ENCODE results near the gene P3R3URF.

Gene P3R3URF

DNA sequence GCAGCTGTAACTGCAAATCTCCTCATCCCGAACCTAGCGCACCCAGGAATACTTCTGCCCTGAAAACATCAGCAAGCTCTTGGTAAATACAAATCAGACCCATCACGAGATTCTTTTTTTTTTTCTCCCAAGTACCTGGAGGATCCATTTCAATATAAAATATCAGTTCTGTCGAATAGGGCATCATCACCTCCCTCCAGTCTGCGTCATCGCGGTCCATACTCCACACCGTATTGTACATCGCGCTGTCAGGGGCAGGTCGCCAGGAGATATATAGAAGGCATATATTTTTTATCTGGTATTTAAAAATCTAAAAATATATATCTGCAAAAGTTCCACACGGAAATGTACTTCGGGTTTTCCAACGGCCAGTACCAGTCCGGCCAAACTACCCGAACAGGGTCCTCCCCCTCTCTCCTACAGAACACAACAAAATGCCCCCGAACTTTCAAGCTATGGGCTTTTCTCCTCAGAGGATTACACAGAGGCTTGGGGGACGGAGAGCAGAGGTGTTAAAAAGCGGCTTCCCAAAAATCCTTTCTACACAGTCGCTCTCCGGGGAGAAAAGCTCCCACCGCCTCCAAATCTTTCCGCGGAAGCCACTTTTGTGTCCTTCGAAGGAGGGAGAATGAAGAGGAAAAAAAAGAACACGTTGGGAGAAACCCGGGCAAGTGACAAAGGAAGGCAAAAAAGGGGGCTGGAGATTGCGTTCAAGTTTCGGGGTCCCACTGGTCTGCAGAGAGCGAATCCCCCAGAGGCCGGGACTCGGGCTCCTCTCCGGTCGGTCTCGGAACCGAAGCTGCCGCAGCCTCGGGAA is 44.4 kb downstream of the P3R3URF start:
- H3K4me3 ChIP-seq (ENCODE audit: low read depth, low read length) = peak overlapping the region; percentile 75
- ChIA-PET POLR2A (interaction anchor here (0.6 to 2.0 kb wide), 21 partner anchors 10 to 274 kb away, joined by 3 to 15 read pairs (median 4); no protein-coding TSS in a partner anchor), CTCF (interaction anchor here (0.9 to 2.7 kb wide), 6 partner anchors 9 to 98 kb away, joined by 3 to 11 read pairs (median 6); no protein-coding TSS in a partner anchor)
- TF ChIP-seq CTCF (IDR thresholded peaks at IDR 0.05; ENCODE audit: insufficient read depth, low read length, missing control alignments) = no peak
- DNase-seq (ENCODE audit: low read depth, low spot score) = no peak

DNA sequence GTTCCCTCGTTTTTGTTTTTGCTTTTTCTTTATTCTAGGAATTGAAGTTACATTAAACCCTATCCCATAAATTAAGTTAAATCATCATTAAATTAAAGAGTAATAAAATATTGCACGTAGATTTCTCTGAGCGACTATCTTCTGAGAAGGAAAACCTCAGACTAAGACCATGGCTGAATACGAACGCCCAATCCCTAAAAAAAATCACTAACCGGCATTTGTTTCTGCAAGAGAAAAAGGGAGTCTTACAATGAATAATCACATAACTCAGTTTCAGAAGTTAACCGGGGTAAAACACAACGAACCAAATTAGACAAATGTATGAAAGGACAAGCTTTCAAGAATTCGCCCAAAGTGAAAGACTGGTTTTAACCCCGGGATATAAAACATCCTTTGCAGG is 45.2 kb downstream of the P3R3URF start:
- ChIA-PET CTCF (interaction anchor here (1.1 to 2.7 kb wide), 6 partner anchors 8 to 95 kb away, joined by 3 to 11 read pairs (median 6); no protein-coding TSS in a partner anchor), POLR2A (interaction anchor here (0.6 to 2.0 kb wide), 7 partner anchors 11 to 274 kb away, joined by 3 to 15 read pairs (median 4); no protein-coding TSS in a partner anchor)
- DNase-seq (ENCODE audit: low read depth, low spot score) = no peak
- no peak for TF ChIP-seq CTCF (IDR thresholded peaks at IDR 0.05; ENCODE audit: insufficient read depth, low read length, missing control alignments)
- peak overlapping the region; percentile 75 for H3K4me3 ChIP-seq (ENCODE audit: low read depth, low read length)

- CTCF ChIA-PET = interaction anchor here (1.2 to 2.7 kb wide), 4 partner anchors 37 to 92 kb away, joined by 3 to 9 read pairs (median 4); no protein-coding TSS in a partner anchor
- no peak for TF ChIP-seq CTCF (IDR thresholded peaks at IDR 0.05; ENCODE audit: insufficient read depth, low read length, missing control alignments)
- POLR2A ChIA-PET = interaction anchor here (1.0 kb wide), 1 partner anchor 444 kb away, joined by 3 read pairs; the partner anchor contains the start of gene GPBP1L1
- peak overlapping the region; percentile 75 for H3K4me3 ChIP-seq (ENCODE audit: low read depth, low read length)
- no peak for DNase-seq (ENCODE audit: low read depth, low spot score)
These were observed 45.7 kb downstream of the P3R3URF start for GRCh38 chr1:46130606-46131005.

GRCh38 chr1:46130121-46130520 is 46.2 kb downstream of the P3R3URF start:
- TF ChIP-seq CTCF (IDR thresholded peaks at IDR 0.05; ENCODE audit: insufficient read depth, low read length, missing control alignments) = no peak
- ChIA-PET POLR2A (interaction anchor here (1.0 kb wide), 1 partner anchor 444 kb away, joined by 3 read pairs; the partner anchor contains the start of gene GPBP1L1), CTCF (interaction anchor here (1.0 to 2.7 kb wide), 4 partner anchors 15 to 92 kb away, joined by 3 to 9 read pairs (median 4); no protein-coding TSS in a partner anchor)
- peak overlapping the region; percentile 75 for H3K4me3 ChIP-seq (ENCODE audit: low read depth, low read length)
- no peak for DNase-seq (ENCODE audit: low read depth, low spot score)

GRCh38 chr1:46128344-46128743 is 47.9 kb downstream of the P3R3URF start:
- ChIA-PET CTCF (no interaction called here), POLR2A (no interaction called here)
- no peak for DNase-seq (ENCODE audit: low read depth, low spot score)
- H3K4me3 ChIP-seq (ENCODE audit: low read depth, low read length) = no peak overlapping the region
- no peak for TF ChIP-seq CTCF (IDR thresholded peaks at IDR 0.05; ENCODE audit: insufficient read depth, low read length, missing control alignments)
